SHP77 (cell line): ENCODE results near the gene SLC1A3.

ENCODE experiments used
- DNase-seq, 2 experiments: peaks; one replicate each; lab custom pipeline; 2025; lab: John Stamatoyannopoulos, UW

The SLC1A3 gene

DNA sequence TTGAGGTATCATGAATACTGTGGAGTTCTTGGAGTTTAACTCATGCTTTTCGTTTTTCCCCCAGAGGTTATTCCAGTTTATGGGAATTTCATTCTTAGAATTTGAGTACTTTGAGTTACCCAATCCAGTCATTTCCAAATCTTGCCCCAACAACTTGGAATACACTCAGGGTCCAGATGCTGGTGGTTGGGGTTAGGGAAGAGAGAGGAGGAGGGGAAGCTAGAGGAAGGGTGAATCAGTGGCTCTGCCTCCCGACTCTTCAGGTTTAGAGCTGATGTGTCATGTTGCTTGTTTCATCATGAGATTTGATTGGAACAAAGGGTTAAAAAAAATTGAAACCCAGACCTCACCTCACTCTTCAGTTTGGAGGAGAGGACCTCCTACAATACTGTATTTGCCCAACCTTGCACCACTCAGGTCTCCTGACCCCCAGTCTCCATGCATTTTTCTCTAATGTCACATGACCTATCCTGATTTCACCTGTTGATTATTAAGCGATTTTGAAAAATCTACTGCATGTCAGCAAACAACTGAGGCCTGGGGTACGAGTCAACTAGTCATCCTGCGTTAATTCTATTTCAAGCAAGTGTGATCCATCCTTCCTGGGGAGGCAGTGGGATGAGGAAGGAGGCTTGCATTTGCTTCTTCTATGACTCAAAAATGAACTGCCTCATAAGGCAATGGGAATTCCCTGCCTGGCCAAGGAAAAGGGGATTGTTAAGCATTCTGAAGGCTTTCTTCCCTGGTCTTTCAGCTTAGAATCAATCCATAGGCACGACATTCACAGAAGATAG is 6.2 kb upstream of the SLC1A3 start:
- no peak for DNase-seq

DNA sequence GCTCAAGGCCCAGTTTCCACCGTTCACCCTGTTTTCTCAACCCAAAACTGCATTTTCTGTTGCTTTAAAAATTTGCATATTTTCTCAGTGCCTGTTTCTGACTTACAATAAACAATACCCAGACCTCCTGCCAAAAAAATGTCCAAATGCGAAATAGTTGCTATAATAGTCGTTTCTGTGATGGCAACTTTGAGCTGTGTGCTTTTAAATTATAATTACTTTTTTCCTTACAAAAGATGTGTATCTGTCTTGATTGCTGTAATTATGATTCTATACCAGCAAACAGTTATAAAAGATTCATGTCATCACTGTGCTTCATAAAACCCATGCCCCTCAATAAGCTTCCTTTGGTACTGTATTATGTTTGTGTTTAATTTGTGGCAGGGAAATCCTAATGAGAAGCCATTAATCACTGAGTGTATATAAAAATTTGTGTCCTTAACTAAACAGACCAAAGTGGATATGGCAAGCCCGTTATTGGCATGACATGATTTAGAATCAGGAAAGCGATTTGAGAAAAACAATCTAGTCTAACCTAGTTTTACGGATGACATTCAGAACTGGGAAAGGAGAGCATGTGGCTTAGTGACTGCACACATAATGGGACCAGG is 5.4 kb upstream of the SLC1A3 start:
- DNase-seq, result no peak

DNA sequence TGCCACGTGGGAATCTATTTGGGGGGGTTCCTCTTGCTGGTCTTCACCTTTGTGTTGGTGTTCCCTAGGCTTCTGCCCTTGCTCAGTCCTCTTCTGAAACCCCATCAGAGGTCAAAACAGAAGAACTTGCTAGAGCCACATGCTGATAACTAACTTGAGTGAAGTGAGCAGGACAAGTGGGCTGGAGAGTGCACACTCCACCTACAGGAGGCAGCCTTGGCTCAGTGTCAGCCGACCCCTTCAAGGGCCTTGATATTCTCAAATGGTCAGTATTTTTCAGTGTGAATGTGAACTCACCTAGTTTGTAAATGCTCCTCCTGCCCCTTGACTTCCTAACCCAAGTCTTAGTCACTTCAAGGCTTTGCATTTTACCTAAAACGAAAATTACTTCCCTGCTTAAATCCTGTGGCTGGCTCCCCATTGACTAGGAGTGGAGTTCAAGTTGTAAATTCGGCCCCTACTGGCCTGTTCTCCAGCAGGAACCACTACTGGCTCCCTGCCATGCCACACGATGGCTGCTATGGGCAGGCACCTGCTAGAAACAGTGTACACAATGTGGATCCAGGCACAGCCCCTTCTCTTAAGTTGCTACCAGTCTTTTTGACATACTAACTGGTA is 3.6 kb upstream of the SLC1A3 start:
- DNase-seq, result peak; percentile 43 to 61

DNA sequence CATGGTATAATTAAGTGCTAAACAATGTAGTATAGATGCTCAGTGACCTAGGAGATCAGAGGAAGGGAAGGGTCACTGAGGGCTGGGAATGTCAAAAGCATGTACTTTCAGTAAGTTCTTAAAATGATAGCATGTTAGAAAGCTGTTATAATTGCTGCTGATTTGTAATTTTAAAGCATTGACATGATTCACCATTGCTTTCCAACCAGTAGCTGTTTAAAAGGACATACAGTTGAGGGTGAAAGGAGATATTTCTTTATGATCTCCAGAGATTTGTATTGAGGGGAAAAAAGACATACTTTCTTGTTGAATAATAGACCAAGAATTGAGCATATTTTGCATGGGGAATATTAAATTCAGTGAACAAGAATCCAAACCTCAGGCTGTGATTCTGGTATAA is 1.2 kb upstream of the SLC1A3 start:
- DNase-seq, result no peak

DNA sequence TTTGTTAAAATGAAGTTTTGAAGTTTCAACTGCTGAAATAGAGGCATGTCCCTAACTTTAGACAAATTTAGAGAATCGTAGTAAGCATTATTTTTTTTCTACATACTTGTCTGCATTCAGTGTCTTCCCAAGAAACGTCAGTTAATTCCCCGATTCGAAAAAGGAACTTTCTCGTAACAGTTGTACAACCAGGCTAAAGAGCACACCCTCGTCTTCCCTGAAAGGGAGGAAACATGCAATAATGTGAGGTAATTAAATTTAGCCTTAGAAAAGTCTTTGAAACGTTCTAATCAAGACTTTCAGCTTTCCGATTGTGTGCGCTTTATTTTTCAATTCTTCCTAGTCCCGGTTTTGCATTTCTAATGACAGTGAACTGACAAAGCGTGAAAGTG is 374 bp upstream of the SLC1A3 start:
- no peak for DNase-seq

DNA sequence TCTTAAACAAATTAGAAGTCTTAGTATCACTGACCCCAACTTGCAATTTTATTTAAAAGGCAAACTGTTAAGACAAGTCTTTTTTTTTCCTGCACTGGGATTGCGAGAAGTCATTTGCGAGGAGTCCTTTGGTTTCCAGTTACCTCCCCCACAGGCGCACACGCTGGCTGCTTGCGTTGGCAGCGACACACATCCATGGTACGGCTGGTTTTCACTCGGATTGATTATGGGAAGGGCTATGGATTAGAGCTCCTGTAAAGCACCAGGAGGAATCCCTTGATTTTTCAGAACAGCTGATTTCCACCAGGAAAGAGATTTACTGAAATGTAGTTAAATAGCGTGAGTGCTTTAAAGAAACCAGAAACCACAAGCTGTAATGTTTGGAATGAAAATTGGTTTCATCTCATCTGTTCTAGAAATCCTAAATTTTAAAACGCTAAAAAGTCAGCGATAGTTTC is 737 bp downstream of the SLC1A3 start:
- DNase-seq, result no peak

DNA sequence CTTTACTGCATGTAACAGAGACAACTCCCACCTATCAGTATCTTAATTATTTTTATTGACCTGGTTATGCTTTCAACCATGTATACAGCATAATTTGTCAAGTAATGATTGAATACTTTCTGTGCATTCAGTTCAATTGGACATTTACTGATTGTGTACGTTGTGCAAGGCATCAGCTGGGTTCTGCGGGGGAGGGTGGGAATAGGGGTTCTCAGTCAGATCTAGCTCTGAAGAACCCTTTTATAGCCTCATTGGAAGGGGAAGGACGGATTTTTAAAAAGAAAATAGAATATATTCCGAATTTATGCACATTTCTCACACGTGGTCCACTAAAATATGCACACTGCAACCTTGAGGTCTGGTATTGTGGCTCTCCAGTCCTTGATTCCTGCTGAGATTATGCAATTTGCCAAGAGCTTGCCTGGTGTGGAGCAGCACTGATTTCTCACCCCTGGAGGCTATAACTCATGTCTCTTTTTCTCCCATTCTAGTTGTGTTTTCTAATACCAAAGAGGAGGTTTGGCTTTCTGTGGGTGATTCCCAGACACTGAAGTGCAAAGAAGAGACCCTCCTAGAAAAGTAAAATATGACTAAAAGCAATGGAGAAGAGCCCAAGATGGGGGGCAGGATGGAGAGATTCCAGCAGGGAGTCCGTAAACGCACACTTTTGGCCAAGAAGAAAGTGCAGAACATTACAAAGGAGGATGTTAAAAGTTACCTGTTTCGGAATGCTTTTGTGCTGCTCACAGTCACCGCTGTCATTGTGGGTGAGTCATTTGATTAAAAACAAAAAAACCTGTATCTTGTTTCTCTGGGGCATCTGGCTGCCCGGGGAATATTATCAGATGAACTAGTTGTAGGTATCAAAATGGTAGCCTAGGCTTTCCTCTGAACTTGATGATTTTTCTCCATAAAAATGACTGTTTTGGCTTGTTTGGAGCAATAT is 1.7 kb downstream of the SLC1A3 start:
- no peak for DNase-seq

DNA sequence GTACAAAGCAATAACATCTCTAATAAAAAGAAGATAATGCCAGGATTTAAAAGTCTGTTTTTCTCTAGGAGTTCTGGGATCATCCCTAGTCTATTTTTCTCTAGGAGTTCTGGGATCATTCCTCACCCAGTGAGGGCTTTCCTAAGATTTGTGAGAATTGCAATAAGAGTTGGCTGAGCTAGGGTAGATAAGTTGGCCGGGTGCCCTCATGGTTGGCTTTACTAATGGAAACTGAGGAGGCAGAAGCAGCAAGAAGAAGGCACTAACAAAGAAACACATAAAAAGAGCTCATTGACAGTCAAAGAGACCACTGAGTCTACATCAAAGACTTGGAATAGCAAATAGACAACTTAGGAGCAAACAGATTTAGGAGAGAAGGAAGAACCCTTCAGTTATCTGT is 4.2 kb downstream of the SLC1A3 start:
- DNase-seq, result no peak

DNA sequence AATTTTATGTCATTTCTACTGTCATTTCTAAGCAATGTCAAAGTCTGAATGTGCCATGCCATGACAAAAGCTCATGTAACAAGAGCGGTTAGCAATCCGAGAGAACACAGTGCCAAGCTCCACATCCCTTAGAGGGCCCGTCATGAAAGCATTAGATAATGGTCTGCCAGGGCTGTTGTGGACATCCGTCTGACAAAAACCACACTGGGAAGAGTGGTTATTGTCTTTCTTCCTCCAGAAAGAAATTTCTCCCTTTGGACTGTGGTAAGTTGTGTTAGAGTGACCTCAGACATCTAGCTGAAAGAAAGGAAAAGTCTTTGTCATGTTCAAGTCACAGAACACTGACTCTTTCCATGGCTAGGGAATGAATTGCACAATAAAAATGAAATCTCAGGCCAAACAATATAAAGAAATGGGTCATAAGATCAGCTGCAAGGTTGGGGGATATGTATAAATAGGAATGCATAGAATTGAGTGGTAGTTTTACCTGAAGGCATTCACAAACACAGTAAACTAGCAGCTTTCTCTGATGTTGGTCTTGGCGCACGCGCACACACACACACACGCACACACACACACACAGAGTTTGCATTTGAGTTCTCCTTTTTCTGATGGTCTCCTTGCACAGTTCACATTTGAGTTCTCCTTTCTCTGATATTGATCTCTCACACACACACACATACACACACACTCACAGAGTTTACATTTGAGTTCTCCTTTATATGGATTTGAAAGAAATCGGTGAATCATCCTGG is 5.3 kb downstream of the SLC1A3 start:
- DNase-seq, result no peak

DNA sequence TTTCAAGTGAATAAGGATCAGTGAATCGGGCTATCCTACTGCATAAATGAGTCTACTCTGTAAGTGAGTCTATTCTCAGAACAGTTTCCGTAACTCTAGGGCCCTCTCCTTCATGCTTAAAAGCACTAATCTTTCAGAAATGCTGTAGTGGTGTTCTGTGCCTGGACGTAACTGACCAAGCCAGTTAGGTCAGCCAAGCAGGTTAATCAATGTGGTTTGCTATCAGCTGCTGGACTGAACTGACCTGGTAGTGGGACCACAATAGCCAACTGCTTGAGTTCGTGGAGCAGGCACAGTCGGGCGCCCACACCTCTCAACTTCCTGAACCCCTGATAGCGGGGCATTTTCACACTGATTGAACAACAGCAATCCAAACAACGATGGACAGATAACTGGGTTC is 6.8 kb downstream of the SLC1A3 start:
- DNase-seq, result no peak

DNA sequence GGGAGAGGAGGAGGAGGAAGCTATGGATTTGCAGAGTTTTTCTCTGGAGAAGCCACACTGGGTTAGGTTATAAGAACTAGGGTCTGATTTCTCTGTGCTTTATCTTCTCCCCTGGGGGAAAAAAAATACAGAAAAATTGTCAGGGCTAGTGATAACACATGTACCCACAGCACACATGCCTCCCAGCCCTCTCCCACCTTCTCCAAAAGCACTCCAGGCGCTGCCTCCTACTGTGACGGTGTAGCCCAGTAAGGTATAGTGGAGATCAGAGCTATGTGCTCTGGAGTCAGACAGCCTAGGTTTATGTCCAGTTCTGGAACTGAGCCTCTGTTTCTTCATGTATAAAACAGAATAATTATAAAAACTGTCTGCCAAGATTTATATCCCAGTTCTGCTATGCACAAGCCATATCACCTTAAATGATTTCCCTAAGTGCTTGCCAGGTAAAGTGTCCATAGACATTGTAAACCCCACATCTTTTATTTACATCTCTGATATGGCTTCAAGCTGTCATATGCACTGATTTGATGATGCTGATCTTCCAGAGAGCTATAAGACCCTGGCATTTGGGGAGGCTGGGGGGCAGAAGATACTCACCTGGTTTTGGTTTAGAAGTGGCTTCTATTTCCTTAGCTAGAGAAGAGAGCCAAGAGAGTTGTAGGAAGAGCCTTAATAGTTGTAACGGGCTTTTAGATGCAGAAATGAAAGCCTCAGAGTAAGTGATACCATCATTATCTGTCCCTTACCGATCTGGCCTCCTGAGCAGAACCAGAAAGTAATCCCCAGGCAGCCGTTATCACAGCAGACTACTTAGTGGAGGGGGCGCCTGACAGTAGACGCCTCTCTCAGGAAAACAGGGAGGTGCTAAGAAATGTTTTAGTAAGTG is 7.6 kb downstream of the SLC1A3 start:
- DNase-seq, result no peak

DNA sequence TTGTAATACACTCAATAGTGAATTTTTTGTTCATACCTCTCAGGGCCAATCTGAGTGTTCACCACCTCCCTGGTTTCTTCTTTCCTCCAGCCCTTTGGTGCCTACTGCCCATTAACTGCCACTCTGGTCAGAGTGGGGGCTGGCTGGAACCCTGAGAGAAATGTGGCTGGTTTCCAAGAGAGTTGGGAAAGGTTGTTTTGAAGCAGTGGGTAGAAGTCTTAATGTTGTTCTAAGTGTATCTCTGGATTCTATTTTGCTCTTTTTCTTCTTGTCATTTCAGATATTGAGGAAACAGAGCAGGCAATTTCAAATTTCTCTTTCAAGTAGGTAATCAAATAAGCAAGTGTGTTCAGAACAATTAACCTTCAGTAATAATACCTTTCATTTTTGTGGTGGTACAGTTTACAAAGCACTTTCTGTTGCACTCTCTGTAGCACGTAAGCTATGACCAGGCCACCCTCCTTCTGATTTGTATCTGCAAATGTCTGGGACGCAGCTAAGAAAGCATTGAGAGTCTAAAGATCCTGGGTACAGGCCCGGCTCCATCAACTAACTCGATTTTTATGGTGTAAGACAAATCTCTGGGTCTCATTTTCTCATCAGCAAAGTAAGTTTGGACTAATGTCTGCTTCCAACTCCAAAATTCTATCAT is 8.4 kb downstream of the SLC1A3 start:
- no peak for DNase-seq

DNA sequence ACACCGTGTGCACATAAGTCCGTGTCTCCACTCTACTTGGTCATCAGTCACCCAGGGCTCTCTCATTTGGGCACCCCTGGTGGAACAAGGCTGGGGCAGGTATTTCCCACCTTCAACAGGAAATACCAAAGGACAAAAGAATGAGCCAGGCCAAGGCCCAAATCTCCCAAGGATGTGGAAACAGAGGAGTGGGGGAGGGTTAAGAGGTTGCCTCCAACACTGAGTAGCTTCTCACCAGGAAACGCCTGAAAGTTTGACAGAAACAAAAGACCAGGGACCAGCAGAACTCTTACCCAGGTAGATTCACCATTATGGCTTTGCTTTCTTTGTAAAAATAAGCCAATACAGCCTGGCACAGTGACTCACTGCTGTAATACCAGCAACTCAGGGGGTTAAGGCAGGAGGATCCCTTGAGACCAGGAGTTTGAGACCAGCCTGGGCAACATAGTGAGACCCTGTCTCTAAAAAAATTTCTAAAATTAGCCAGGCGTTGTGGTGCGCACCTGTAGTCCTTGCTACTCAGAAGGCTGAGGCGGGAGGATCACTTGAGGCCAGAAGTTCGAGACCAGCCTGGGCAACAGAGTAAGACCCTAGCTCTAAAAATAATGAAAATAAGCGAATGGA is 12.7 kb downstream of the SLC1A3 start:
- no peak for DNase-seq

DNA sequence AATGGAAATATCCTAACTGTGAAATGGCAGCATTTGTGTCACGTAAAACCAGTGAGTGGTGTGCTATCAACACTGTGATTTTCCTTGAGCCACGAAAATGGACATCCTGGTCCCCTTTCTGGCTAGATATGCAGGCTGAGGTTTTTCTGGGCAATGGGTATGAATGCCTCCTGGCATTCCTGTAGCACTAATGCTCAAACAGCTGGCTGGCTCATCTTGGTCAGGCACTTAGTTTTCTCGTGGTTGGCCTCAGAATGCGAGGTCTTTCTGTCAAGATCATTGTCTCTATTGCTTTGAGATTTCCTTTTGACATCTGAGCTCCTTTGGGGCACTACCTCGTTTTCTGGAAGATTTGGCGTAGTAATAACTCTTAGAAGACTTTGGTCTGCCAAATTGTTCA is 15.6 kb downstream of the SLC1A3 start:
- DNase-seq, result no peak

DNA sequence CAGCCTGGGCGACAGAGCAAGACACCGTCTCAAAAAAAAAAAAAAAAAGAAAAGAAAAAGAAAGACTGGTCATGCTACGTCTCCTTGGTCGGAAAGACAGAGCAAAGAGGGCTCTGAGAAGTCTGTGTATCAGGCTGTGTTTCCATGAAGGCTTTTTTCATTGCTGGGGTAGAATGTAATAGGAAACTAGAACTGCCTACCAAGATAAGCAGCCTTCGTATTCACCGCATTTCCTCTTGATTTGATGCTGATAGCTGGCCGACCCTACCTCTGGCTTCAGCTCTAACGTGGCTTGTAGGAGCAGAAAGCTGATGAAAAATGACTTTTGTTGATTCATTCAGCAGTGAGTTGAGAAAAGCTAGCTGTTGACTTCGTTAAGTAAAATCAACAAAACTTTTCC is 17.4 kb downstream of the SLC1A3 start:
- no peak for DNase-seq

DNA sequence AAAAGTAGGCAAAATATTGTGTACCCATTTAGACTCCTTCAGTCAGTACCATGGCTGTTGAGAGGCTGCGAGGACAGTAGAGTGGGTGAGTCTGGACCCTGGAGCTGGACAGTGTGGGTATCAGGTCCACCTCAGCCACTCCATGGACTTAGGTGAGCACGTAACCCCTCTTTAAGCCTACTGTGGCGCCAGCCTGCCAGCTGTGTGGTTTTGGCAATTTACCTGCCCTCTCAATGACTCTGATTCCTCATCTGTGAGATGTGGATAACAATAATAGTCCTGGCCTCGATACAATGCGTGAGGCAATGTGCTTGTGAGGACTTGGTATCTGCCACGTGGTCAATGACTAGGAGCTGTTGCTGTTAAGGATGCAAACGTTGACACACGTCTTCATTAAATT is 17.9 kb downstream of the SLC1A3 start:
- no peak for DNase-seq

DNA sequence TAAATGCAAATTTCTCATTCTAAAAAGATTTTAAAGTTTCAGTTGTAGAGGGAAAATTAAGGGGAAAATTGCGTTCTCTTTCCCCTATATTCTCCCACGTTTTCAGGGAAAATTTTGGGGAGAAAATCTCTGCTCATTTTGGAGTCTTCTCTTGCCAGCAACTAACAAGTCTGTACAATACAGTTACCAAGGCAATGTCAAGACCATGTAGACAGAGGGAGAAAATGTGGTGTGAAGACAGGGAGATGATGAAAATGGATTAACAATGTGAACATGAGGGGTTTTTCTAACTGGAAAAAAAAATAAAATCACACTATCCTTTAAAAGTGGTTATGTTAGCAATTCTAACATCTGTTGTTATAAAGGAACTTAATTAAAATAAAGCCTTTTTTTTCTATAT is 22.3 kb downstream of the SLC1A3 start:
- no peak for DNase-seq

DNA sequence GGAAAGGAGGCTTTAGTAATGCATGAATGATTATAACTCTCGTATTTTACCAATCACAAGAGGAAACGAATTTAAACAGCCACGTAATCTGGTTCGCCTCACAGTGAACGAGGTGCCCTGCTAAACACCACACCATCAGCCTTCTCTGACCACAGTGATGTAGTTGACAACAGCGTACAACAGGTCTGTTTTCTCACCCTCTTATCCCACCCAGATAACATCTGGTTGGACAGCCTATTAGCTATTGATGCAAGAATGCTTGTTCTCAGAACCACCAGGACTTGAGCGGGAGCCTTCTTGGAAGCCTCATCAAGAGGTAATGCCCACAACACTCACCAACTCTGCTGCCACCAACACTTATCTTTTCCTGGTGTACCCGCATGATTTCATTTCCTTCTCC is 23.3 kb downstream of the SLC1A3 start:
- DNase-seq, result no peak
